Osteoblast (primary cell): Measurements from ENCODE around the gene NOMO2. TPM values are rescaled to one million over a fixed set of nuclear protein-coding genes. Genes with fewer than 3 reads are reported as not detected.
"Not testable (repeated sequence)": the region's sequence is repeated elsewhere in the genome, so short reads cannot be mapped to it uniquely, and the experiment has no call there.

ENCODE experiments used
- DNase-seq: peaks from one replicate; pipeline ENCODE4 v3.0.0; 2011; ENCODE audit warnings: low spot score, mixed read lengths; ENCODE audit not compliant: insufficient read length; ENCODE audit errors: missing footprints
- H2AFZ ChIP-seq: 2 replicates; pipeline ENCODE4 v1.6.0; 2011; ENCODE audit warnings: mild to moderate bottlenecking, low read length
- H3K27ac ChIP-seq: 2 replicates; pipeline ENCODE4 v1.5.1; 2011; ENCODE audit warnings: mild to moderate bottlenecking, low read depth, low read length, moderate library complexity
- H3K27me3 ChIP-seq: 2 replicates; pipeline ENCODE4 v1.6.0; 2012; ENCODE audit warnings: mild to moderate bottlenecking, control low read depth, inconsistent platforms, low read length, moderate library complexity; ENCODE audit not compliant: insufficient read depth
- H3K36me3 ChIP-seq: 2 replicates; pipeline ENCODE4 v1.5.1; 2011; ENCODE audit warnings: mild to moderate bottlenecking, low read length, control low read depth, moderate library complexity; ENCODE audit not compliant: insufficient read depth
- H3K4me1 ChIP-seq: 2 replicates; pipeline ENCODE4 v1.5.1; 2011; ENCODE audit warnings: mild to moderate bottlenecking, low read length, control low read depth, moderate library complexity; ENCODE audit not compliant: insufficient read depth
- H3K4me2 ChIP-seq: 2 replicates; pipeline ENCODE4 v1.6.0; 2011; ENCODE audit warnings: mild to moderate bottlenecking, low read length; ENCODE audit not compliant: insufficient read depth
- H3K4me3 ChIP-seq: fragments of 200-600 bp; sonication (generic); 3 replicates; pipeline ENCODE4 v1.5.1; 2012; ENCODE audit warnings: mild to moderate bottlenecking, low read length, inconsistent platforms; ENCODE audit not compliant: insufficient read depth
- H3K79me2 ChIP-seq: 2 replicates; pipeline ENCODE4 v1.6.0; 2012; ENCODE audit warnings: mild to moderate bottlenecking, low read length, control low read depth, inconsistent platforms; ENCODE audit not compliant: insufficient read depth
- H3K9me3 ChIP-seq: 2 replicates; pipeline ENCODE4 v1.5.1; 2011; ENCODE audit warnings: low read depth, low read length, control low read depth
- H4K20me1 ChIP-seq: 2 replicates; pipeline ENCODE4 v1.6.0; 2012; ENCODE audit warnings: mild to moderate bottlenecking, low read length, control low read depth; ENCODE audit not compliant: insufficient read depth
- total RNA-seq: library from RNA; depleted of rRNA; stranded (reverse); fragments of >200 nt; gene quantifications from 2 replicates; pipeline ENCODE4 v1.2.3, GENCODE V29; 2012

Gene NOMO2
- 92.5 and 106 TPM in 2 replicates for total RNA-seq

GRCh38 chr16:18561727-18562314 is at the start of gene NOMO2:
Gene NOMO2 (minus strand): TSS chr16:18562097. CDS start chr16:18562040, 57 bp downstream.
- H2AFZ ChIP-seq, result not testable (repeated sequence)

GRCh38 chr16:18610147-18610803 is 48.4 kb upstream of the NOMO2 start:
- not testable (repeated sequence) for H3K27ac ChIP-seq, H3K4me3 ChIP-seq, H4K20me1 ChIP-seq, H2AFZ ChIP-seq, H3K79me2 ChIP-seq, DNase-seq, H3K4me1 ChIP-seq, H3K9me3 ChIP-seq, H3K36me3 ChIP-seq, H3K27me3 ChIP-seq, H3K4me2 ChIP-seq

More at GRCh38 chr16:18561727-18562314, at the start of gene NOMO2:
- not testable (repeated sequence) for H3K36me3 ChIP-seq, DNase-seq, H3K27ac ChIP-seq, H4K20me1 ChIP-seq, H3K27me3 ChIP-seq, H3K79me2 ChIP-seq, H3K4me1 ChIP-seq, H3K9me3 ChIP-seq
- H3K4me2 ChIP-seq, result peak within 1 kb of the TSS; percentile 70
- peak within 1 kb of the TSS; percentile 65 for H3K4me3 ChIP-seq

- not testable (repeated sequence) for H3K27me3 ChIP-seq, H3K4me1 ChIP-seq, H2AFZ ChIP-seq, H3K9me3 ChIP-seq, H3K4me3 ChIP-seq, H3K27ac ChIP-seq, H4K20me1 ChIP-seq, H3K4me2 ChIP-seq, H3K36me3 ChIP-seq, H3K79me2 ChIP-seq, DNase-seq
Observed at GRCh38 chr16:18608271-18608670, 46.4 kb upstream of the NOMO2 start.

- H3K9me3 ChIP-seq, H3K4me3 ChIP-seq, H3K4me2 ChIP-seq, H3K79me2 ChIP-seq, H4K20me1 ChIP-seq, H2AFZ ChIP-seq, H3K27ac ChIP-seq, H3K4me1 ChIP-seq, H3K27me3 ChIP-seq, H3K36me3 ChIP-seq, DNase-seq: not testable (repeated sequence)
Observed at GRCh38 chr16:18603572-18604246, 41.8 kb upstream of the NOMO2 start.

GRCh38 chr16:18598582-18598981 is 36.7 kb upstream of the NOMO2 start:
- not testable (repeated sequence) for H3K4me3 ChIP-seq, H4K20me1 ChIP-seq, H3K4me2 ChIP-seq, H3K27me3 ChIP-seq, H3K4me1 ChIP-seq, H3K36me3 ChIP-seq, H3K79me2 ChIP-seq, H2AFZ ChIP-seq, H3K27ac ChIP-seq, DNase-seq, H3K9me3 ChIP-seq

- not testable (repeated sequence) for H3K36me3 ChIP-seq, DNase-seq, H3K9me3 ChIP-seq, H3K27ac ChIP-seq, H3K79me2 ChIP-seq, H3K4me3 ChIP-seq, H3K4me1 ChIP-seq, H2AFZ ChIP-seq, H4K20me1 ChIP-seq, H3K4me2 ChIP-seq, H3K27me3 ChIP-seq
Observed at GRCh38 chr16:18597734-18598133, 35.8 kb upstream of the NOMO2 start.

- H3K4me2 ChIP-seq, H3K4me3 ChIP-seq, DNase-seq, H3K4me1 ChIP-seq, H3K27ac ChIP-seq, H3K36me3 ChIP-seq, H3K79me2 ChIP-seq, H3K27me3 ChIP-seq, H2AFZ ChIP-seq, H3K9me3 ChIP-seq, H4K20me1 ChIP-seq: not testable (repeated sequence)
Observed at GRCh38 chr16:18597319-18597718, 35.4 kb upstream of the NOMO2 start.

GRCh38 chr16:18595796-18596195 is 33.9 kb upstream of the NOMO2 start:
- H4K20me1 ChIP-seq, DNase-seq, H3K4me1 ChIP-seq, H3K4me3 ChIP-seq, H3K27me3 ChIP-seq, H3K36me3 ChIP-seq, H3K9me3 ChIP-seq, H3K27ac ChIP-seq, H3K4me2 ChIP-seq, H3K79me2 ChIP-seq, H2AFZ ChIP-seq: not testable (repeated sequence)

- H3K79me2 ChIP-seq, H3K9me3 ChIP-seq, H3K4me3 ChIP-seq, H3K36me3 ChIP-seq, H3K27ac ChIP-seq, H3K4me1 ChIP-seq, H3K27me3 ChIP-seq, H4K20me1 ChIP-seq, H3K4me2 ChIP-seq, H2AFZ ChIP-seq: not testable (repeated sequence)
- peak; percentile 80 for DNase-seq
Observed at GRCh38 chr16:18594880-18595279, 33.0 kb upstream of the NOMO2 start.
